ENCODE results near the gene MAB21L4. TPM values are rescaled to one million over a fixed set of nuclear protein-coding genes. Genes with fewer than 3 reads are reported as not detected.
A peak's percentile ranks its signal among the peaks of the same experiment; 100 is the strongest.

MAB21L4 gene
- polyA plus RNA-seq, 1 donor from 2014 or later = not detected

DNA sequence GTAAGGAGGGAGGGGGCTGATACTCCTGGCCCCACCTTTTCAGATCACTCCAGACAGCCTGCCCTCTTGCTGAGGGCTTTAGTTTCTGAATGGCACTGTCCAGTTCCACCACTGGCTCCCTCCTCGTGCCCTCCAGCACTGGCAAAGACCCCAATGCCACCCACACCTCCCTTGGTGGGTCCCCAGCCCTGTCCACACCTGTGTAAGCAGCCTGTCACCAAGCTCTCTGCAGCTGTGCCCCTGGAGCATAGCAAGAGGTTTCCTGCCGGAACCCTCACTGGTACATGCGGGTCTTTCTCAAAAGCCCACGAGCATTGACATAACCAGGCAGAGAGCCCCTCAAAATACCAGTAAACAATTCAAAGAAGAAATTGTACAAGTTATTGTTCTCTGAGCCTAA is 58.3 kb downstream of the MAB21L4 start:
- no peak overlapping the region for H3K4me3 Mint-ChIP-seq
- peak overlapping the region in 1 of 3 donors; percentile 30 for H3K27ac Mint-ChIP-seq
- peaks cover 0 to 2% (median 0%) of the 10 kb centered on the region in 3 donors for H3K9me3 Mint-ChIP-seq
- H3K27me3 Mint-ChIP-seq = peaks cover 10% of the 10 kb centered on the region
- peaks cover 0 to 2% (median 0%) of the 10 kb centered on the region in 3 donors for H3K4me1 Mint-ChIP-seq
- peaks cover 1% of the 10 kb centered on the region for H3K36me3 Mint-ChIP-seq

DNA sequence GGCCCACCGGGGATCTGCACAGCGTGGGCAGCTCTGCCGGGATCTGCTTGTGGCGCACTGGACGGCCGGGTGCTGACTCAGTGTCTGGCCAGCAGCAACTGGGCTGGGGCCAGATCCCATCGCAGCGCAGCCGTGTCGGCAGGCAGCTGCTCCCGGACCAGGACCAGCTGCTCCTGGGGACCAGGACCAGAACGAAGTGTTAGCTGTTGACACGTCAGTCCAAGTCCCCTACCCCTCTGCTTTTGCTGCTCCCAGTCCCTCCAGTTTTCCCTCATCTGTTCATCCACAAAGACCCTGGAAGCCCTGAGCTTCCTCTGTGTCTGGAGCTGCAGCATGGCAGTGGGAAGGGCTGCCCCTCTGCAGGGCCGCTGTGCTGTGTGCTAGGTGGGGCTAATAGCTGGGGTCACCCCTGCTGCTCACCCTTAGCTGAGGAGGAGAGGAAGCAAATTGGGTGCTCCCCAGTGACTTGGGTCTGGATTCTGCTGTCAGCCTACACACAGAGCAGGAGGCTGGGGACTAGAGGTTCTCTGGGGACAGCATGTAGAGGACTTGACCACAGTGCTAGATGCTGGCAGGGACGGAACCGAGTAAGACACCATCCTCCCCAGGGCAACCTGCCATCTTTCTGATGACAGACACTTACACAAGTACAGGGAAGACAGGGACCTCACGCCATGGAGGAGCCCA is 59.0 kb downstream of the MAB21L4 start:
- peaks cover 10% of the 10 kb centered on the region for H3K27me3 Mint-ChIP-seq
- H3K9me3 Mint-ChIP-seq = no peaks in the 10 kb centered on the region
- H3K4me1 Mint-ChIP-seq = peaks cover 0 to 2% (median under 1%) of the 10 kb centered on the region in 3 donors
- H3K4me3 Mint-ChIP-seq = no peak overlapping the region
- peaks cover 1% of the 10 kb centered on the region for H3K36me3 Mint-ChIP-seq
- no peak overlapping the region for H3K27ac Mint-ChIP-seq

Other genes with a start within 250 kb of the MAB21L4 start
- gene AQP12B, start 213.3 kb downstream of the MAB21L4 start, polyA plus RNA-seq = not detected
- gene AQP12A, start 204.3 kb downstream of the MAB21L4 start, polyA plus RNA-seq = not detected
- gene KIF1A, start 75.9 kb downstream of the MAB21L4 start, polyA plus RNA-seq = not detected
- not detected for gene AGXT, start 27.3 kb downstream of the MAB21L4 start, polyA plus RNA-seq
- not detected for gene CROCC2, start 10.2 kb upstream of the MAB21L4 start, polyA plus RNA-seq
- gene SNED1, start 102.5 kb upstream of the MAB21L4 start, polyA plus RNA-seq = 17.0 TPM
- 65.6 TPM for gene MTERF4, start 206.1 kb upstream of the MAB21L4 start, polyA plus RNA-seq